ENCODE results near the gene XRRA1.

Gene XRRA1

DNA sequence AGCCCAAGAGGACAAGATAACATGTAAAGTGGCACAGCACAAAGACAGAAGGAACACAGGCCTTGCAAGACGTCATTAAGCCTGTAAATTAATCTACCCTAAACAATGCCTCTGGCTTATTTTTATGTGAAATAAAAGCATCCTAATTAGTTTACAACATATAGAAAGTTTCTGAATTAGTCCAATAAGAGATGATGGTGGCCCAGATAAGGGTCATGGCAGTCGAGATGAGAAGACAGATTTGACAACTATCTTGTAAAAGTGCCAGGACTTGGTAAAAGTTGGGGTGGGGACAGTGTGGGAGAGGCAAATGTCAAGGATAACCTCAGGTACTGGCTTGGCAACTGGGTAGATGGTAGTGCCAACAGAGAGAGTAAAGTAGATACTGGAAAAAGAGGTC lies 13.6 kb downstream of the XRRA1 start:
- TF ChIP-seq ZNF274 (IDR thresholded peaks at IDR 0.05; ENCODE audit: low read depth, low read length): no peak

DNA sequence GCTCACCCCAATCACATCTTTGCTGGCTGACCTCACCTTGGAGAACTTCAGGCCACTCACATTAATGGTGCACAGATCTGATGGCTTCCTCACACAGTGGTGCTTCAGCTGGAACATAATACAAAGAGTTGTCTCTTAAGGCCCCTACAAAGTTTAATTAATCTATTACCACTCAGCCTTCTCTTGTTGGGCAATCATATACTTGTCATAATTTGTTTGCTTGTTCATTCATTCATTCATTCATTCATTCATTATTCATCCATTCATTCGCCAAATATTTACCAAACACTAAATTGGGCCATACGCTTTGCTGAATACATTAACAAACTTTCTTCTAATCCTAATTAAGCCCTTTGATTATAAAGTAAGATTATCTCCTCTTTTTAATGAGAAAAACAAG lies 15.1 kb downstream of the XRRA1 start:
- H3K4me3 ChIP-seq (ENCODE audit: low read length): no peak overlapping the region
- TF ChIP-seq ZNF274 (IDR thresholded peaks at IDR 0.05; ENCODE audit: low read depth, low read length): no peak

More for the DNA sequence above, 13.6 kb downstream of the XRRA1 start:
- H3K4me3 ChIP-seq (ENCODE audit: low read length): no peak overlapping the region

DNA sequence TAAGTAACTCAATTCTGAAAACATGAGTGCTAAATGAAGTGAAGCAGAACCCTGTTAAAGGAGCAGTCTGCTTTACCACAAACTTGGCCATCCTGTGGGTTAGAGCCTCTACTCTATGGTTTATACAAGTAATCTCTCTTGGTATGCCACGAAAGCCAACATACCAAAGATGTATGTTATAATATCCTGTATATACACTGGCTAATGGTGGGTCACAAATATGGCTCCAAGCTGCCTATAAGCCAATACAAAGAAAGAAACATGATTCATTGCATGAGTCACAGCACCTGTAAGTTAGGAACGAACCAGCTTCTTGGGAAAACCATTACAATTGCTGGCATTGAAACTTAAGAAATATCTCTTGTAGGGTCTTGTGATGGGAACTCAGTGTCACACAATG lies 16.1 kb downstream of the XRRA1 start:
- no peak overlapping the region for H3K4me3 ChIP-seq (ENCODE audit: low read length)
- TF ChIP-seq ZNF274 (IDR thresholded peaks at IDR 0.05; ENCODE audit: low read depth, low read length): no peak

DNA sequence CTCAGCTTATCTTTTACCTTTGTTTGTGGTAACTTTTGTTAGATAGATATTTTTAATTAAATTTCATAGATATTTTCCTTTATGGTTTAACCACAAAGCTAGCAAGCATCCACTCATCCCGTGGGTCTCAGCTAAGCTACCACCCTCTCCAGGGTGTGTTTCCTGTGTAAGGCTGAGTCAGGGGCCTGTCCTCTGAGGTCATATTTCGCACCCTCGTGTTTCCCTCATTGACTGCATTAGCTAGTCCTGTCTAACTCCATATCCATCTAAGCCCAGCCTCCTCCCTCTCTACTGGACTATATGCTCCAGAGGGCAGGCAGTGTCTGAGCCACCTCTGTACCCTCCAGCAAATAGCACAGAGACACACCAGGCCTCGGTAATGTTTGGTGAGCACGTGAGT lies 16.7 kb downstream of the XRRA1 start:
- no peak for TF ChIP-seq ZNF274 (IDR thresholded peaks at IDR 0.05; ENCODE audit: low read depth, low read length)
- H3K4me3 ChIP-seq (ENCODE audit: low read length): no peak overlapping the region

DNA sequence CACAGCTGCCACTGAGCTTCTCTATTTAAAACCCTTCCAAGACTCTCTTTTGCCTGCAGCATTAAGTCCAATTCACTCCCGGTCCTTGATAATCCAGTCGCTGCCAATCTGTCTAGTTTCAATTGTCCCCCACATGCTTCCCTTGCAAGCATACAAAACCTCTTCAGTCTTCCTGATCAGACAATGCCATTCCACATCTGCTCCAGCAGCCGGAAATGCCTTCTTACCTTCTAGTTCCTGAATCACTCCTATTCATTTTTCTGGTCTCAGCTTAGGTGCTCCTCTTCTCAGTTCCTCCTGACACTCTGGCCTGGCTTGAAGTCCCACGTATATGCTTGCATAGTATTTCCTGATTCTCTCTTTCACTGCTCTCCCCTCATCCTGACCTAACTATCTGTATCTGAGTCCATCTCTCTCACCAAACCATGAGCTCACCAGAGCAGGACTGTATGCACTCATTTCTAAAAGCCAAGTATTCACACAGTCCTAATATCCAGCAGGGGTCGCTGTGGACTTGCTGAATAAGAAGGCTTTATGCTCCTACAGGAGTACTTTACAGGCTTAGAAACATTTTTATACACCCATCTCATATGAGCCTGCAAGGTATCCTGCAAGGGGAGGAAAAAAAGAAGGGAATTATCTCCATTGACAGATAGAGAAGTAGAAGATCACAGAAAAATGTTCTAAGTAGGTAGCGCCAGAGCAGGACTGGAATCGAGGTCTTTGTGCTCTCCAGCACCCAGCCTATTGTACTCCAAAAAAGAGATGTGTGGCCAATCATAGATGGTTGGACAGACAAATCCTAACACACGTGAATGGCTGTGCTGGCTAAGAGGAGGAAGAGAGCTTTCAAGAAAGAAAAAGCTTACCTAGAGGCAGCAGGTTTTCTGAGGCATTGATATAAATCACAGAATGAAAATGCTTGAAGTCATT lies 19.2 kb downstream of the XRRA1 start:
- no peak overlapping the region for H3K4me3 ChIP-seq (ENCODE audit: low read length)
- TF ChIP-seq ZNF274 (IDR thresholded peaks at IDR 0.05; ENCODE audit: low read depth, low read length): no peak

DNA sequence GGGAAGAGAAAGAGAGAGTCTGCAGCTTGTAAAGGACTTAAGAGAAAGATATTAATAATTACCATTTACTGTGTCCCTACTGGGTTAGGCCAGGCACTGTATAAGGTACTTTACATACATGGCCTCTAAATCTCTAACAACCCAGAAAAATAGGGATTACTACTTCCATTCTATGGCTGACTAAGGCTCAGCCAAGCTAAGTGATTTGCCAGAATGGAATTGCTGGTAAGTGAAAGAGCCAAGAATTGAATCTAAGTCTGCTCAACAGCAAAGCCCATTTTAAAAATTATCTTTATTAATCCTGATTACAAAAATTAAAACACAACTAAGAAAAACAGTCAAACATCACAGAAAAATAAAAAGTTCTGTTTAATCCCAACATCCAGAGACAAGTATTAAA lies 21.4 kb downstream of the XRRA1 start:
- H3K4me3 ChIP-seq (ENCODE audit: low read length): no peak overlapping the region
- TF ChIP-seq ZNF274 (IDR thresholded peaks at IDR 0.05; ENCODE audit: low read depth, low read length): no peak

DNA sequence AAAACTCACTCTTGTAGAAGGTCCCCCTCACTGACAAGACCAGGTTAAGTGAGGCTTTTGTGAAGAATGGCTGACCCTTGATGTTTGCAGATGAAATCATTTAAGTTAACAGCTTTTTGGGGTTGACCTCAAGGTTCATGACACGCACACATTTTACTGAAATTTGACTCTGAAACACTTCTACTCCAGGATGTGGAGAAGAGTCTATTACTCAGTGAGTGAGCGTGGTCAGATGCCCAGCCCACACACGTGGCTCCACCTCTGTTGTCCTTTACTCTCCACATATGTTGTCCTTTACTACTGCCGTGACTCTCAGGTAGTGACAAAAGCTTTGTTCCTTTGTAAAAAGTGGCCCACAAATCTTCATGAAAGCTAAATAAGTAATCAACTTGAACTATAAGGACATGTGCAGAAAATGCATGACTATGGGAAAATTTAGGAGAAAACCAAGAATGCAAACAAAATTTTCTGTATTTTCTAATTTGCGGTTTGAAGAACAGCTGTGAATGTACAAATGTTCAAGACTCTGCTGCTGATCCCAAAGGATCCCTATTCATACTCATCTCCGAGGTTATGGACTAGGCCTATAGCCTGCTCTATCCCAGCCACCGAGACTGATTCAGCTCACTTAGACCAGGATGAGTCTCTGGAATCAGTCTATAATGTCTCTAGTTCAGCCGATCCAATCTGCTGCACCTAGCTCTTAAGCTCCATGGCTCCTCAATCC lies 22.4 kb downstream of the XRRA1 start:
- no peak for TF ChIP-seq ZNF274 (IDR thresholded peaks at IDR 0.05; ENCODE audit: low read depth, low read length)
- no peak overlapping the region for H3K4me3 ChIP-seq (ENCODE audit: low read length)

DNA sequence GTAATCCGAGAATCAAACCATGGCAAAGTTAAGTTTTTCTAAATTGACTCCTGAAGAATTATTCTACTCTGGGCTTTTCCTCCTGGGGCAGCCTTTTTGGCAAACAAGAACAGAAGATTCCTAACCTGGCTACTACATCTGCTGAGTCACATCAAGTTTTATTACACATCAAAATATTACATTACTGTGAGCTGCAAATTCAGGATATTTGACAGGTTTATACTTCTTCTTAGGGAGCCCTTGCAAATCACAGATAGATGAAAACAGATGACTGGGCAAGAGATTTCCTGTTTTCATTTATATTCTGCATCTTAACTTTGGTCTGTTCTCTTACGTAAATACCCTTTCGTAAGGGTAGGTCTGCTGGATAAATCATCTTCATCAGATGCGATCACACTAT lies 23.6 kb downstream of the XRRA1 start:
- TF ChIP-seq ZNF274 (IDR thresholded peaks at IDR 0.05; ENCODE audit: low read depth, low read length): no peak
- no peak overlapping the region for H3K4me3 ChIP-seq (ENCODE audit: low read length)

DNA sequence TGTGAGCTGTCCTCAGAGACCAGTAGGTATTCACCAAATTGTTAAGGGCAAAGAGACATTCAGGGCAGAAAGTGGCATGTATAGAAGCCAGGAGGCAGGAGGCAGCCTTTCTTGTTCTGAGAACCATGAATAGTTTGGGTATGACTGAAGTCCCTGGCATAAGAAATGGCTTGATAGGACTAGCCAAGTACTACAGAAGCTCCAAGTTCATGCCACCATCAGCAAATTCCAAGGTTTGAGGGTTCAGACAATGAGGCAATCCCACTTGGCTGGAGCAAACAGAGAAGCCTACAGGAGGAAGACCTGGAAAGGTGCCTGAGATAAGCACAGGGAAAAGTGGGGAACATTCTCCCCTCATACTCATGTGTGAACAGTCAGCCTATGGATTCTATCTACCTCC lies 25.8 kb downstream of the XRRA1 start:
- no peak overlapping the region for H3K4me3 ChIP-seq (ENCODE audit: low read length)
- TF ChIP-seq ZNF274 (IDR thresholded peaks at IDR 0.05; ENCODE audit: low read depth, low read length): no peak

DNA sequence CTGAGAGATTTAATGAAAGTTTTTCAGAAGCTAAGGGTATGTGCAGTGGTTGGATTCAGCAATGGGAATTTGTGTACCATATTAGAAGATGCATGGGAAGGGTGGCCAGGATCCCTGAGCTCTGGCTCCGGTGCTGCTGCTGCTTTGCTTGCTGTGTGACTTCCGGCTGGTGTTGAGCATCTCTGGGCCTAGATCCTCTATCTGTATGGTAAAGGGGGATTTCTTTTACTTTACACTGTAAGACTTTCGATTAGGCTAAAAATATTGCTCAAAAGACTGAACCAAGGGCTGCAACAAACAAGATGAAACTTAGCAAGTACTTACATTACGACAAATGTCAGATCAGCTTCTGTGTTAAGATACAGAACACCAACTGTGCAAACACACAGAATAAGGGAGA lies 39.1 kb downstream of the XRRA1 start:
- no peak overlapping the region for H3K4me3 ChIP-seq (ENCODE audit: low read length)
- TF ChIP-seq ZNF274 (IDR thresholded peaks at IDR 0.05; ENCODE audit: low read depth, low read length): no peak

DNA sequence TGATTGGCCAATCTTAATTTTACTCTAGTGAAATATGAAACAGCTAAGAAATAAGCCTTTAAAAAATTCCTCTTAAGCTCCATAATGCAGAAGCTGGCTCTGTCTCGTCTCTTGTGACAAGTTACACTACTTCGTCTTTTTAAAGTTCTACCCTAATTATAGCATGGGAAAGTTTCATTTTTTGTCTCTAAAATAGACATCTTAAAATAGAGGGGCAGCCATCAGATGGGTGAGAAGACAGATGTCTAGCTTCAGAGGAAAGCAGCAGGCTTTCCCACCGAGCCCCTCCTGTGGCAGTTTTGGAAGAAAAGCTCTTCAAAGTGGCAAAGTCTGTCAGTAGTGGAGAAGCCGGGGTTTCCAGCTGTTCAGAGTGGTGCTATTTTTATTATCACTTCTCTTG lies 39.5 kb downstream of the XRRA1 start:
- no peak for TF ChIP-seq ZNF274 (IDR thresholded peaks at IDR 0.05; ENCODE audit: low read depth, low read length)
- no peak overlapping the region for H3K4me3 ChIP-seq (ENCODE audit: low read length)

DNA sequence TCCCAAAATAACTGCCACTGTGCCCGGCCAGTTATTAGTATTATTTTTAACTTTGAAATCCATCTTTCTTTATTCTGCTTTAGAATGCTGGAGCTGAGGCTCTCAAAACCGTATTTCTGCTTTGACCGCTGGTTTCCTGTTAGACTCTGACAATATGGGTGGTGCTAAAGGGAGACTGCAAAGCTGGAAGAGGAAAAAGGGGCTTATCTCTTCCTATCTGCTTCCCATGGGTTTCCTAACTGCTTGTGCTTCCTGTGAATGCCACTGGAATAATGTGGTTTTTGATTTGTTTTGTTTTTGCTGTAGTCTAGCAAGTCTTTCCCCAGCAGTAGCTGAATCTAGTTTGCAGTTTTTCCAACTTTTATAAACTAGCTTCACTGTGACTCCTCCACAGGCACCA lies 43.6 kb downstream of the XRRA1 start:
- no peak overlapping the region for H3K4me3 ChIP-seq (ENCODE audit: low read length)
- TF ChIP-seq ZNF274 (IDR thresholded peaks at IDR 0.05; ENCODE audit: low read depth, low read length): no peak

DNA sequence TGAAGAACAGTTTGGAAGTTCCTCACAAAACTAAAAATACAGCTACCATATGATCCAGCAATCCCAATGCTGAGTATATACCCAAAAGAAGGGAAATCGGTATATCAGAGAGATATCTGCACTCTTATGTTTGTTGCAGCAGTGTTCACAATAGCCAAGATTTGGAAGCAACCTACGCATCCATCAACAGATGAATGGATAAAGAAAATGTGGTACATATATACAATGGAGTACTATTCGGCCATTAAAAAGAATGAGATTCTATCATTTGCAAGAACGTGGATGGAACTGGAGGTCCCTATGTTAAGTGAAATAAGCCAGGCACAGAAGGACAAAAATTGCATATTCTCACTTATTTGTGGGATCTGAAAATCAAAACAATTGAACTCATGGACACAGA lies 46.5 kb downstream of the XRRA1 start:
- no peak overlapping the region for H3K4me3 ChIP-seq (ENCODE audit: low read length)
- no peak for TF ChIP-seq ZNF274 (IDR thresholded peaks at IDR 0.05; ENCODE audit: low read depth, low read length)

DNA sequence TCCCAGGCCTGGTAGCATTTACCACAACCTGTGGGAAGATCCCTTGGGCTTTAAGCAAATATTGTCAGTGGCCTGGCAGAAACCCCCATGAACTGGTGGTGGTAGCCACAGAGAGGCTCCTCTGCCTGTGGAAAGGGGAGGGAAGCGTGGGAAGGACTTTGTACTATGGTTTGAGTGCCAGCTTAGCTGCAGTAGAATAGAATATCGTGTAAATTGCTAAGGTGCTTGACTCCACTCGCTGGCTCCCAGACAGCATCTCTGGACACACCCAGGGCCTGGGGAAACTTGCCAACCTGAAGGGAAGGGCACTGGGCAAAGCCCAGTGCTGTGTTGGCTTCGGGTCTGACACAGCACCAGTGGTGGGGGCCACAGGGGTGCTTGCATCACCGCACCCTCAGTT lies 52.6 kb downstream of the XRRA1 start:
- TF ChIP-seq ZNF274 (IDR thresholded peaks at IDR 0.05; ENCODE audit: low read depth, low read length): no peak
- H3K4me3 ChIP-seq (ENCODE audit: low read length): no peak overlapping the region

All from GM08714 (cell line).